Astrocyte of the cerebellum (primary cell): Measurements from ENCODE around the gene SEMA3F.
A peak's percentile ranks its signal among the peaks of the same experiment; 100 is the strongest.

Experiments used
- DNase-seq: peaks from one replicate; pipeline ENCODE4 v3.0.0-alpha.2; 2011; ENCODE audit warnings: low read depth
- H3K4me3 ChIP-seq: 2 replicates; pipeline ENCODE4 v1.5.1; 2011; ENCODE audit warnings: mild to moderate bottlenecking, low read depth, low read length, moderate library complexity
- in situ Hi-C: cut with HindIII; loops from 2 replicates; pipeline ENCODE4 v1.10.0; 2017; ENCODE audit warnings: low sequenced_read_pairs
- TF ChIP-seq, protein P1 (sequence below): IDR thresholded peaks from 2 replicates; pipeline ENCODE4 v1.5.1; 2012; ENCODE audit warnings: low read length, low read depth, moderate library complexity, mild to moderate bottlenecking; ENCODE audit errors: missing control alignments

Gene SEMA3F

DNA sequence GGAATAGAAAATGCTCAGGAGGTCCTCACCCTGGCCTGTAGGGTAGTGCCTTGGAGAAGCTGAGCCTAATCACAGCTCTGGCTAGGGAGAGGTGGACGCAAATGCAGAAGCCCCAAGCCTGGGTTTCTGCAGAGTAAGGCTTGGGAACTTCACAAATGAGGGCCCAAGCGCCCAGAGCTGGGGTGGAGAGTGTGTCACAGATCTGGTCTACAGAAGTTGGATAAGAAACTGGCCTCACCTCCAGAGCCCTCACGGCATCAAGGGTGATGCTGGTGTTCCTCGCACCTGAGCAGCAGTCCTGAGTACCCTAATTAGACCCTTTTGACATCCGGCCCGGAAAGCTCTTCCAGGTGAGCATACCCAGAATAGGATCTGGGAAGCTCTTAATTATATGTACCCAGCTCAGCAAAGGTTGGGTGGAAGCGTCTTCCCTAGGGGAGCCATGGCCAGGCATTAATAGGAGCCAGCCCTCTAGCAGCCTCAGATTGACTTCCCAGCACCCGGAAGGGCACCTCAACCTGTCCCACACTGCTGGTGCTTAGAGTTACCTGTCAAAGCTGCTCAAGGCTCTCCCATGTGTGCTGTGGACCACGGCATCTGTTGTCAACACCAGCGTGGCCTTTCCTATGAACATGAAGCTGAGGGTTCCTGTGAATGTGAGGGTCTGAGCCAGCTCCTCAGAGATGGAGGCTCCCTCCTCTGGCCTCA, 34.6 kb upstream of the SEMA3F start:
- TF ChIP-seq, protein P1, sequence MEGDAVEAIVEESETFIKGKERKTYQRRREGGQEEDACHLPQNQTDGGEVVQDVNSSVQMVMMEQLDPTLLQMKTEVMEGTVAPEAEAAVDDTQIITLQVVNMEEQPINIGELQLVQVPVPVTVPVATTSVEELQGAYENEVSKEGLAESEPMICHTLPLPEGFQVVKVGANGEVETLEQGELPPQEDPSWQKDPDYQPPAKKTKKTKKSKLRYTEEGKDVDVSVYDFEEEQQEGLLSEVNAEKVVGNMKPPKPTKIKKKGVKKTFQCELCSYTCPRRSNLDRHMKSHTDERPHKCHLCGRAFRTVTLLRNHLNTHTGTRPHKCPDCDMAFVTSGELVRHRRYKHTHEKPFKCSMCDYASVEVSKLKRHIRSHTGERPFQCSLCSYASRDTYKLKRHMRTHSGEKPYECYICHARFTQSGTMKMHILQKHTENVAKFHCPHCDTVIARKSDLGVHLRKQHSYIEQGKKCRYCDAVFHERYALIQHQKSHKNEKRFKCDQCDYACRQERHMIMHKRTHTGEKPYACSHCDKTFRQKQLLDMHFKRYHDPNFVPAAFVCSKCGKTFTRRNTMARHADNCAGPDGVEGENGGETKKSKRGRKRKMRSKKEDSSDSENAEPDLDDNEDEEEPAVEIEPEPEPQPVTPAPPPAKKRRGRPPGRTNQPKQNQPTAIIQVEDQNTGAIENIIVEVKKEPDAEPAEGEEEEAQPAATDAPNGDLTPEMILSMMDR = no peak
- no peak overlapping the region for H3K4me3 ChIP-seq
- in situ Hi-C loops = no loop called here
- DNase-seq = no peak

DNA sequence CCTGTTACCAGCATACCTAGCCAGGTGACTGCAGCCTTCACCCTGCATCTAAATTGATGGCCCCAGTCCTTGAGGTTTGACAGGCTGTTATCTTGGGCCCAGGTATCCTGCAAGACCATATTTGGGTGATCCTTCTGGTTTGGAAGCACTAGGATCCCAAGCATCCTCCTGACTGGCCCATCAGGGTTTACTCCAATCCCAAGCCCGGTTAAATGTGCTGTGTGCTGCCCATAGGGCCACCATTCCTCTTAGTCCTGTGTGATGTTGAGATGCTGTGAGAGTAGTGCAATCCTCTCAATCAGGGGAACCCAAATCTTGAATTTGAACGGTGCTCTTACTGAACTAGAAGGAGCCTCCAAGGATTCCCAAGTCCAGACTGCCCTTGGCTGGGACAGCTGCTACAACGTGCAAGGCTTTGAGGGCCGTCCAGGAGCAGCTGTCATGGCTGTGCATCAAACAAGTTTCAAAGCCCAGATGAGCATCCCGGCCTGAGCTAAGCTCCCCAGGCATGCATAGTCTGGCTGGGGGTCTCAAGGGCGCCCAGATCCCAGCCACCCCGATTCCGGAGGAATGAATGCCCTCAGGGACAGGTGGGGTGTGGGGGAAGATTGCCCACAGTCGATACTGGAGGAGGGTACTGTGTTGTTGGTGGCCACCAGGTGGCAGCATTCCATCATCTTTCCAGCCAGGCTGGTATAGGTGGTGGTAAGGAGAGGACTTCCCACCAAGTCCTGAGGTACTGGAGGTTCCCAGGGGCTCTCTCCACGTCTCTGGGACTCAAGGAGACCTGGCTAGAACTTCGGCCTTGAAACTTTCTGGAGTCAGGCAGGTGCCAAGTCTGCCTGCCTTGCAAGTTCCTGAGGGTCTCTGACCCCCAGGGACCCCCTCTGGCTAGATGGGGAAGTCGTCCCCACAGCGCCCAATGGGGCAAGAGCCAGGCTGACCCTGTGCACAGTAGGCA, 33.8 kb upstream of the SEMA3F start:
- TF ChIP-seq, protein P1 = peak; percentile 80
- no peak overlapping the region for H3K4me3 ChIP-seq
- peak; percentile 66 for DNase-seq
- in situ Hi-C loops = no loop called here

DNA sequence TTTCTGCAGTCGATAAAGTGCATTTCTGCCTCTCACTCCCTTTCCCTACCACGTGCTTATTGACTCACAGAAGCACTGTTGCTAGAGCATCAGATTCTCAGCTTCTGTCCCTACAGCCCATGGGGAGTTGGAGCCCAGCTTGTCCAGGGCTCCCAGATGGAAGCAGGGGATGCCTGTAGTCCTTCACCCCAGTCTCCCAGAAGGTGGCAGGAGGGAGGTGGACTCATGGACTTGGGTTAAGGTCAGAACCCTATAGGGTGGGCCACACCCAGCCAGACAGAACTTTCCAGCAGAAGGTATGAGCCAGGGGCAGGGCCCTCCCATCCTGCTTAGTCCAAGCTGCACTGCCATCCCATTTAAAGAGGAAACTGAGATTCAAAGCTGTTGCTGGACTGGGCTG, 33.1 kb upstream of the SEMA3F start:
- TF ChIP-seq, protein P1 = peak; percentile 17
- in situ Hi-C loops = no loop called here
- H3K4me3 ChIP-seq = no peak overlapping the region
- no peak for DNase-seq

DNA sequence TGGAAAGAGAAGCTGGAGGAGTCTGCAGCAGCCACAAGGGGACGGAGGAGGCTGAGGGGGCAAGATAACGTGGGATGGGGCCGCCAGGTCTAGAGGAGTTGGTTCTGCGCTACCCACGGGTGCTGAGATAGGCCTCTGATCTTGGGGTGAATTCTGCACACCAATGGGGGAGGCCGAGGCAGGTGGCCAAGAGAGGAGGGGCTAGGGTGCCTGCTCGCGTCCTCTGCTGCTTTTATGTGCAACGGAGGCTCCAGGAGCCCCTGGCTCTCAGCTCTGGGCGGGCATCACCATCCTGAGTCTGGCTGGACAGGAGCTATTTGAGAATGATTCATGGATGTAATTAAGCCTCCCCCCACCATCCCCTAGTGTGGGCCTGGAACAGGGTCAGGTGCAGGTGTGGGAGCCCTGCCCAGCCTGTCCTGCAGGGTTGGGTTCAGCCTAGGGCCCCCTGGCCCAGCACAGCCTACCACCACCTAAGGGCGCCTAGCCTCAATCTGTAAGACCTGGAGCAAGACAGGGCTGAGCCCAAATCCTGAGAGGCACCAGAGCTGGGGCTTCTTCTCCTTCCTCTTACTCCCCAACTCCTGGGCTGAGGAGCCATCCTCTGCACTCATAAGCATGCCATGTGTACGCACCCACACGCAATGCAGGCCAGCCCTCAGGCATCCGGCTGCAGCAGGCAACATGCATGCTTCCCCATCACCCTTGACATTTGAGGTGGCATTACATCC, 32.3 kb upstream of the SEMA3F start:
- no peak for DNase-seq
- in situ Hi-C loops = no loop called here
- TF ChIP-seq, protein P1 = no peak
- H3K4me3 ChIP-seq = no peak overlapping the region

DNA sequence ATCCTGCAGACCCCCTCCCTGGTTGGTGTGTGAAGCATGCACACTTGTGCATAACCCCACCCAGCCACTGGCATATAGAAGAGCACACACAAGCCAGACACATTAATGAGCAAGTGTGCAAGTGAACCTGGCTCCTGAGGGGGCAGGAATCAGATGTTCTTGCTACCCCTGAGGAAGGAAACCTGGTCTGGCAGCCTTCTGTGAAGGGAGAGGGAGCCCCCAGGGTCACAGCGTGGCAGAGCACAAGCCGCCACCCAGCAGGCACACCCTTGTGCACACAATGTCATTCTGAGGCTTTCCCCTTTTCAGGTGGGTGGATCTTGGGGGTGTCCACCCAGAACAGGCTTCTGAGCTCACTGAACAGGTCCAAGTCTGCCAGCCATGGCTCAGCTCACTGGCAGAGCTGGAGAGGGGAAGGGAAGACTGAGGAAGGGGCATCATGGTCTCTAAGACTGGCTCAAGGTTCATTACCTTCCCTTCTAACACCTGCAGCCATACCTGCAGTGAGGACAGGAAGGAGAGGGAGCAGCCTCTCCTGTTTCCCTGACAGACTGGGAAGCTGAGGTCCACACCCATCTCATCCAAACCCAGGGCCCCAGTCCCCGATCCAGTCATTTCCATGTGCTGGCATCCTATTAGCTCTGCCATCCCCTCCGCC, 31.6 kb upstream of the SEMA3F start:
- TF ChIP-seq, protein P1 = no peak
- no peak overlapping the region for H3K4me3 ChIP-seq
- no peak for DNase-seq
- in situ Hi-C loops = no loop called here
